ENCODE results near the gene PIGU. TPM values are rescaled to one million over a fixed set of nuclear protein-coding genes. Genes with fewer than 3 reads are reported as not detected.

The PIGU gene
- total RNA-seq, 5 donors from 2014 or later (not counting 1 experiment from before 2014, with no cell fraction given): 8.6 to 17.1 (median 13.6) TPM

DNA sequence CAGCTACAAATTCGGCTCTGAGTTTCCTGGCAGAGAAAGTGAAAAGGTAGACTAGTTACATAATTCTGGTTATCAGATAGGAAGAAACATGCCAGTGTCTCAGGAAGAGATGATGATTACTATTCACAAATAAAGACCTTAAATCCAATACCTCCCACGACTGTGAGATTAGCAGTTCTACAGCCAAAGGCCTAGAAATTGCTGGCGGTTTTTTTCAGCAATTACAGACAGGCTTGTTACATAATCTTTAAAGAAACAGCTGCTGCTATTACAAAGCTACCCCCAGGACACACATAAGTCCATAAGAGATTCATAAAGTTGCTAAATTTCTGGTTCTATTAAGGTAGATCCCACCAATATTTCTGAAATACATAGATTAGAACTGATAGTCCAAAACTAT, 40.2 kb downstream of the PIGU start:
- POLR2A ChIA-PET: no interaction called here
- 82% methylated on average over 2 of the region's 3 CpGs for WGBS (ENCODE audit: insufficient coverage)
- H3K9me3 ChIP-seq: no peaks in the 10 kb centered on the region

DNA sequence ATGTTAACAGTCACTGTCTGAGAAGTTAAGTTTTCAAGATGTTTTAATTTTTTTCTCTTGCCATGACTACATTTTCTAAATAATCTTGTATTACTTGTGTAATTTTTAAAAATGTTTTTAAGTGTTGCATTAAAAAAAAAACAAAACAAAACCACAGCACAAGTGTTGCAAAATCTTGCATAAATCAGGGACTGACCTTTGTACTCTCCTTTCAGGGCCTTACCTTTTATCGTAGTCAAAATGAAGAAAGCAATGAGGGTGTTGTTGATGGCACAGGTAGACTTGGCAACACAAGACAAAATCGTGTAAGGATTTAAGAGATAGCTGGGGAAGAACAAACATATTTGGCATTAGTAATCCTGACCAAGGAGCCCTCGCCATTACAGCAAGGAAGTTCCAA, 42.5 kb downstream of the PIGU start:
- POLR2A ChIA-PET: interaction anchor here in 1 of 2 donors (0.7 kb wide), 1 partner anchor 8 kb away, joined by 3 read pairs; no protein-coding TSS in a partner anchor
- Mint-ChIP-seq H3K27me3 (no peaks in the 10 kb centered on the region), H3K9me3 (no peaks in the 10 kb centered on the region), H3K4me3 (no peak overlapping the region), H3K27ac (no peak overlapping the region), H3K4me1 (no peaks in the 10 kb centered on the region), H3K36me3 (peaks cover 62% of the 10 kb centered on the region)
- no peak for ATAC-seq (replicated peaks in 1 of 4)
- 100% methylated on average over 2 of the region's 3 CpGs for WGBS (ENCODE audit: insufficient coverage)
- no peaks in the 10 kb centered on the region for H3K4me1 ChIP-seq (ENCODE audit: control insufficient read depth in 1 of 2, extremely low read depth in 1 of 2, insufficient read depth in 2 of 2, low read length in 2 of 2)
- no peak overlapping the region for H3K27ac ChIP-seq (ENCODE audit: low read length)
- no peaks in the 10 kb centered on the region for H3K27me3 ChIP-seq (replicated peaks in 1 of 2; ENCODE audit: control insufficient read depth in 2 of 2, extremely low read depth in 1 of 2, insufficient read depth in 2 of 2, low read length in 1 of 2)
- no peaks in the 10 kb centered on the region for H3K9me3 ChIP-seq
- no peak overlapping the region for H3K4me3 ChIP-seq (ENCODE audit: control insufficient read depth in 1 of 2, extremely low read depth in 1 of 2, low read length in 1 of 2)
- CTCF ChIA-PET: interaction anchor here in 1 of 2 donors (0.7 kb wide), 1 partner anchor 323 kb away, joined by 3 read pairs; no protein-coding TSS in a partner anchor
- peaks cover 8 to 52% of the 10 kb centered on the region in 2 donors for H3K36me3 ChIP-seq (ENCODE audit: control insufficient read depth in 2 of 2, extremely low read depth in 1 of 2, insufficient read depth in 1 of 2, low read length in 1 of 2)
- DNase-seq: no peak

More for the DNA sequence above, 40.2 kb downstream of the PIGU start:
- H3K4me1 Mint-ChIP-seq: no peaks in the 10 kb centered on the region
- no peaks in the 10 kb centered on the region for H3K27me3 Mint-ChIP-seq
- CTCF ChIA-PET: no interaction called here
- H3K36me3 ChIP-seq (ENCODE audit: control insufficient read depth in 2 of 2, extremely low read depth in 1 of 2, insufficient read depth in 1 of 2, low read length in 1 of 2): peaks cover 8 to 55% of the 10 kb centered on the region in 2 donors
- no peak overlapping the region for H3K27ac Mint-ChIP-seq
- DNase-seq (no peak), ATAC-seq (replicated peaks in 1 of 4) (no peak)
- no peak overlapping the region for H3K27ac ChIP-seq (ENCODE audit: low read length)
- peaks cover 51% of the 10 kb centered on the region for H3K36me3 Mint-ChIP-seq
- no peaks in the 10 kb centered on the region for H3K27me3 ChIP-seq (replicated peaks in 1 of 2; ENCODE audit: control insufficient read depth in 2 of 2, extremely low read depth in 1 of 2, insufficient read depth in 2 of 2, low read length in 1 of 2)
- H3K4me3 ChIP-seq (ENCODE audit: control insufficient read depth in 1 of 2, extremely low read depth in 1 of 2, low read length in 1 of 2): no peak overlapping the region
- H3K4me3 Mint-ChIP-seq: no peak overlapping the region
- no peaks in the 10 kb centered on the region for H3K9me3 Mint-ChIP-seq
- H3K4me1 ChIP-seq (ENCODE audit: control insufficient read depth in 1 of 2, extremely low read depth in 1 of 2, insufficient read depth in 2 of 2, low read length in 2 of 2): no peaks in the 10 kb centered on the region

DNA sequence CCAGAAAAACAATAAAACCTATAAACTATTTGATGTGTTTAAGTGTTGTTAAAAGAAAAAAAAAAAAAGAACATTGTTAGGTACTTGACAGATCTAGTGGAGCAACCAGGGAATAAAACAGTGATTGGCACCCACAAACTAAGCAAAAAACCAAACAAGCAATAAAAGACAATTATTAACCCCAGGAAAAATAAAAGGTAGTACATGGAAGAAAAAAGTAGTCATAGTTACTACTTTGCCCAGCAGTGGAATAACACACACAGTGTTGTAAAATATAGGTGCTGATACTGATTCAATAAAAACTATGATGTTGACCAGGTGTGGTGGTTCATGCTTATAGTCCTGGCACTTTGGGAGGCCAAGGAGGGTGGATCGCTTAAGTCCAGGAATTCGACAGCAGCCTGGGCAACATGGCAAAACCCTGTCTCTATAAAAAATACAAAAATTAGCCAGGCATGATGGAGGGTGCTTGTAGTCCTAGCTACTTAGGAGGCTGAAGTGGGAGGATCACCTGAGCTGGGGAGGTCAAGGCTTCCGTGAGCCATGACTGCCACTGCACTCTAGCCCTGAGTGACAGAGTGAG, 43.9 kb downstream of the PIGU start:
- Histone ChIP-seq H3K4me1 (ENCODE audit: control insufficient read depth in 1 of 2, extremely low read depth in 1 of 2, insufficient read depth in 2 of 2, low read length in 2 of 2) (no peaks in the 10 kb centered on the region), H3K9me3 (no peaks in the 10 kb centered on the region), H3K27me3 (replicated peaks in 1 of 2; ENCODE audit: control insufficient read depth in 2 of 2, extremely low read depth in 1 of 2, insufficient read depth in 2 of 2, low read length in 1 of 2) (no peaks in the 10 kb centered on the region), H3K27ac (ENCODE audit: low read length) (no peak overlapping the region), H3K36me3 (ENCODE audit: control insufficient read depth in 2 of 2, extremely low read depth in 1 of 2, insufficient read depth in 1 of 2, low read length in 1 of 2) (peaks cover 10 to 48% of the 10 kb centered on the region in 2 donors), H3K4me3 (ENCODE audit: control insufficient read depth in 1 of 2, extremely low read depth in 1 of 2, low read length in 1 of 2) (no peak overlapping the region)
- Mint-ChIP-seq H3K36me3 (peaks cover 57% of the 10 kb centered on the region), H3K4me1 (no peaks in the 10 kb centered on the region), H3K9me3 (no peaks in the 10 kb centered on the region), H3K27ac (no peak overlapping the region), H3K4me3 (no peak overlapping the region), H3K27me3 (no peaks in the 10 kb centered on the region)
- CTCF ChIA-PET: no interaction called here
- no peak for DNase-seq
- POLR2A ChIA-PET: no interaction called here
- WGBS (ENCODE audit: insufficient coverage): no CpG with 5 or more reads among the region's 3 CpGs
- ATAC-seq (replicated peaks in 1 of 4): no peak

DNA sequence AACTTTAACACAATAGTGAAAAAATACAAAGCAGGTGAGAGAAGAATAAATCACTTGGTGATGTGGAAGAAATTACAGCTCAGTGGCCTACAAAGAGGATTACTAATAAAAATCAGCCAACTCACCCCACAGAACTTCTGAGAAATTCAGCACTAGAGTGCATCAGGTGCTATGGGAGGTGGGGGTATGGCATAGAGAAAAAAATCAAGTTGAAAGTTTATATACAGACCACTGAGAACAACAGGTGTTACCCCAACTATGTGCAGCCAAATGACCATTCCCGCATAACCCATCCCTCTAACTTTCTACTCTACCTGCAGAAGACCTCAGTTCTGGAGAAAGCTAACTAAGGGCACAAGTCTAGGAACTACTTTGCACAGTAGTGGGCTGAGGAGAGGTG, 47.0 kb downstream of the PIGU start:
- H3K4me3 Mint-ChIP-seq: no peak overlapping the region
- no CpG with 5 or more reads among the region's 1 CpG for WGBS (ENCODE audit: insufficient coverage)
- Histone ChIP-seq H3K9me3 (no peaks in the 10 kb centered on the region), H3K27me3 (replicated peaks in 1 of 2; ENCODE audit: control insufficient read depth in 2 of 2, extremely low read depth in 1 of 2, insufficient read depth in 2 of 2, low read length in 1 of 2) (no peaks in the 10 kb centered on the region), H3K4me1 (ENCODE audit: control insufficient read depth in 1 of 2, extremely low read depth in 1 of 2, insufficient read depth in 2 of 2, low read length in 2 of 2) (no peaks in the 10 kb centered on the region), H3K27ac (ENCODE audit: low read length) (no peak overlapping the region), H3K4me3 (ENCODE audit: control insufficient read depth in 1 of 2, extremely low read depth in 1 of 2, low read length in 1 of 2) (no peak overlapping the region), H3K36me3 (ENCODE audit: control insufficient read depth in 2 of 2, extremely low read depth in 1 of 2, insufficient read depth in 1 of 2, low read length in 1 of 2) (peaks cover 5 to 24% of the 10 kb centered on the region in 2 donors)
- H3K9me3 Mint-ChIP-seq: no peaks in the 10 kb centered on the region
- POLR2A ChIA-PET: interaction anchor here in 1 of 2 donors (0.6 kb wide), 1 partner anchor 1947 kb away, joined by 4 read pairs; no protein-coding TSS in a partner anchor
- H3K4me1 Mint-ChIP-seq: no peaks in the 10 kb centered on the region
- H3K27ac Mint-ChIP-seq: no peak overlapping the region
- no peaks in the 10 kb centered on the region for H3K27me3 Mint-ChIP-seq
- CTCF ChIA-PET: no interaction called here
- ATAC-seq (replicated peaks in 1 of 4) (no peak), DNase-seq (no peak)
- H3K36me3 Mint-ChIP-seq: peaks cover 42% of the 10 kb centered on the region

DNA sequence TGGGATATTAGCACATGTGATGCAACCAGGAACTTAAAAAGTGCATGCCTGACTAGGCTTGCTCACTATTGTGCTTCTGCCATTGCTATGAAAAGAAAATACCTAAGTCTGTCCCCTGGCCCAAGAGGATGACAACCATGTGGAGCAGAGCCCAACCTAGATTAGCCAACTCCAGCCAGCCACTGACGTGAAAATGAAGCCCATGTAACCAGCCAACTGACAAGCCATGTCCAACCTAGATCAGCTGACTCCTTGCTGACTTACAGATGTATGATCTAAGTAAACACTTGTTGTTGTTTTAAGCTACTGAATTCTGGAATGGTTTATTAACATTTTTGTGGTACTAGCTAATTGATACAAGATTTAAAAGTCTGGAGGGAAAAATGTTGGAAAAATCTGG, 47.5 kb downstream of the PIGU start:
- no CpG with 5 or more reads among the region's 1 CpG for whole genome bisulfite sequencing (ENCODE audit: insufficient coverage)
- Mint-ChIP-seq H3K27ac (no peak overlapping the region), H3K36me3 (peaks cover 42% of the 10 kb centered on the region), H3K27me3 (no peaks in the 10 kb centered on the region), H3K4me1 (no peaks in the 10 kb centered on the region), H3K4me3 (no peak overlapping the region), H3K9me3 (no peaks in the 10 kb centered on the region)
- Histone ChIP-seq H3K4me1 (ENCODE audit: control insufficient read depth in 1 of 2, extremely low read depth in 1 of 2, insufficient read depth in 2 of 2, low read length in 2 of 2) (no peaks in the 10 kb centered on the region), H3K27ac (ENCODE audit: low read length) (no peak overlapping the region), H3K4me3 (ENCODE audit: control insufficient read depth in 1 of 2, extremely low read depth in 1 of 2, low read length in 1 of 2) (no peak overlapping the region), H3K9me3 (no peaks in the 10 kb centered on the region), H3K36me3 (ENCODE audit: control insufficient read depth in 2 of 2, extremely low read depth in 1 of 2, insufficient read depth in 1 of 2, low read length in 1 of 2) (peaks cover 2 to 18% of the 10 kb centered on the region in 2 donors), H3K27me3 (replicated peaks in 1 of 2; ENCODE audit: control insufficient read depth in 2 of 2, extremely low read depth in 1 of 2, insufficient read depth in 2 of 2, low read length in 1 of 2) (no peaks in the 10 kb centered on the region)
- ATAC-seq (replicated peaks in 1 of 4): no peak
- no peak for DNase-seq
- POLR2A ChIA-PET: interaction anchor here in 1 of 2 donors (0.6 kb wide), 1 partner anchor 1948 kb away, joined by 4 read pairs; no protein-coding TSS in a partner anchor
- CTCF ChIA-PET: no interaction called here

DNA sequence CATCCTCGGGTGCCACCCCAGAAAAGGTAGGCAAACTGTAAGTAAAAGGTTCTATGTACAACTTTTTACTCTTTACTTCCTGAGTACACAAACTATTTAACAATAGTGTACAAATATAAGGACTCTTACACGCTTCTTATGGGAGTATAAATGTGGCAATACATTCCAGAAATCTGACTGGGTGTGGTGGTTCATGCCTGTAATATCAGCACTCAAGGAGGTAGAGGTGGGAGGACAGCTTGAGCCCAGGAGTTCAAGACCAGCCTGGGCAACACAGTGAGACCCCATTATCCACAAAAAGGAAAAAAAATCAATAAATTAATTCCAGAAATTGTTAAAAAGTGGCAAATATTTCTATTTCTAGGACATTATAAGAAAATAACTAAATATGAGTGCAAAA, 48.9 kb downstream of the PIGU start:
- peaks cover 49% of the 10 kb centered on the region for H3K36me3 Mint-ChIP-seq
- no peak for ATAC-seq (replicated peaks in 1 of 4)
- H3K27ac Mint-ChIP-seq: no peak overlapping the region

More for the DNA sequence above, 48.9 kb downstream of the PIGU start:
- Mint-ChIP-seq H3K27me3 (no peaks in the 10 kb centered on the region), H3K4me3 (no peak overlapping the region), H3K9me3 (no peaks in the 10 kb centered on the region), H3K4me1 (peaks cover 0 to under 1% (median 0%) of the 10 kb centered on the region in 3 donors)
- Histone ChIP-seq H3K9me3 (no peaks in the 10 kb centered on the region), H3K4me1 (ENCODE audit: control insufficient read depth in 1 of 2, extremely low read depth in 1 of 2, insufficient read depth in 2 of 2, low read length in 2 of 2) (no peaks in the 10 kb centered on the region), H3K36me3 (ENCODE audit: control insufficient read depth in 2 of 2, extremely low read depth in 1 of 2, insufficient read depth in 1 of 2, low read length in 1 of 2) (peaks cover 2 to 15% of the 10 kb centered on the region in 2 donors), H3K27ac (ENCODE audit: low read length) (no peak overlapping the region), H3K4me3 (ENCODE audit: control insufficient read depth in 1 of 2, extremely low read depth in 1 of 2, low read length in 1 of 2) (no peak overlapping the region), H3K27me3 (replicated peaks in 1 of 2; ENCODE audit: control insufficient read depth in 2 of 2, extremely low read depth in 1 of 2, insufficient read depth in 2 of 2, low read length in 1 of 2) (no peaks in the 10 kb centered on the region)
- ChIA-PET POLR2A (no interaction called here), CTCF (no interaction called here)
- WGBS (ENCODE audit: insufficient coverage): no CpG with 5 or more reads among the region's 2 CpGs
- no peak for DNase-seq

Data from T-cell (primary cell).